ENCODE measurements around the gene NKAIN4.

The NKAIN4 gene

DNA sequence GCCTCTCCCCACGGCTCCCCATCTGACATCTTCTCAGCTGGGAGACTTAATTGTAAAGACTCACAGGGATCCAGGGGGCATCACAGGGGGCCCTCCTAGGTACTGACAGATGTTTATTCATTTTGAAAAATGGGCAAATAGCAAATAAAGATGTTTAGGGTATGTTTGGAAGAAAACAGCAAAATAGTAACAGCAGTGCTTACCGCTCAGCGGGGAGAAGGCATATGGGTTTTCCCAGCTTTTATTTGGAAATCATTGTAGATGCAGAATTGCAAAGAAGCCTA lies 21.3 kb downstream of the NKAIN4 start:
- DNase-seq (ENCODE audit: extremely low spot score) = no peak
- CTCF ChIA-PET = interaction anchor here (1.7 kb wide), 1 partner anchor 10 kb away, joined by 18 read pairs; no protein-coding TSS in a partner anchor
- POLR2A ChIA-PET = no interaction called here
- TF ChIP-seq TARDBP (IDR thresholded peaks at IDR 0.05) (no peak), SP1 (IDR thresholded peaks at IDR 0.05) (no peak), NFRKB (IDR thresholded peaks at IDR 0.05) (no peak), BHLHE40 (IDR thresholded peaks at IDR 0.05; ENCODE audit: borderline replicate concordance) (no peak), FOXM1 (IDR thresholded peaks at IDR 0.05; ENCODE audit: borderline replicate concordance) (no peak), HDGF (IDR thresholded peaks at IDR 0.05; ENCODE audit: borderline replicate concordance) (no peak), ELF4 (IDR thresholded peaks at IDR 0.05) (no peak), SUZ12 (IDR thresholded peaks at IDR 0.05) (no peak), ZNF384 (IDR thresholded peaks at IDR 0.05) (no peak), L3MBTL2 (conservative IDR thresholded peaks at IDR 0.05) (no peak), FOXK2 (IDR thresholded peaks at IDR 0.05) (no peak), ARNT (IDR thresholded peaks at IDR 0.05) (no peak), FOXA1 (IDR thresholded peaks at IDR 0.05) (no peak)
- TF ChIP-seq, protein P1, sequence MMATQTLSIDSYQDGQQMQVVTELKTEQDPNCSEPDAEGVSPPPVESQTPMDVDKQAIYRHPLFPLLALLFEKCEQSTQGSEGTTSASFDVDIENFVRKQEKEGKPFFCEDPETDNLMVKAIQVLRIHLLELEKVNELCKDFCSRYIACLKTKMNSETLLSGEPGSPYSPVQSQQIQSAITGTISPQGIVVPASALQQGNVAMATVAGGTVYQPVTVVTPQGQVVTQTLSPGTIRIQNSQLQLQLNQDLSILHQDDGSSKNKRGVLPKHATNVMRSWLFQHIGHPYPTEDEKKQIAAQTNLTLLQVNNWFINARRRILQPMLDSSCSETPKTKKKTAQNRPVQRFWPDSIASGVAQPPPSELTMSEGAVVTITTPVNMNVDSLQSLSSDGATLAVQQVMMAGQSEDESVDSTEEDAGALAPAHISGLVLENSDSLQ (IDR thresholded peaks at IDR 0.05) = no peak

DNA sequence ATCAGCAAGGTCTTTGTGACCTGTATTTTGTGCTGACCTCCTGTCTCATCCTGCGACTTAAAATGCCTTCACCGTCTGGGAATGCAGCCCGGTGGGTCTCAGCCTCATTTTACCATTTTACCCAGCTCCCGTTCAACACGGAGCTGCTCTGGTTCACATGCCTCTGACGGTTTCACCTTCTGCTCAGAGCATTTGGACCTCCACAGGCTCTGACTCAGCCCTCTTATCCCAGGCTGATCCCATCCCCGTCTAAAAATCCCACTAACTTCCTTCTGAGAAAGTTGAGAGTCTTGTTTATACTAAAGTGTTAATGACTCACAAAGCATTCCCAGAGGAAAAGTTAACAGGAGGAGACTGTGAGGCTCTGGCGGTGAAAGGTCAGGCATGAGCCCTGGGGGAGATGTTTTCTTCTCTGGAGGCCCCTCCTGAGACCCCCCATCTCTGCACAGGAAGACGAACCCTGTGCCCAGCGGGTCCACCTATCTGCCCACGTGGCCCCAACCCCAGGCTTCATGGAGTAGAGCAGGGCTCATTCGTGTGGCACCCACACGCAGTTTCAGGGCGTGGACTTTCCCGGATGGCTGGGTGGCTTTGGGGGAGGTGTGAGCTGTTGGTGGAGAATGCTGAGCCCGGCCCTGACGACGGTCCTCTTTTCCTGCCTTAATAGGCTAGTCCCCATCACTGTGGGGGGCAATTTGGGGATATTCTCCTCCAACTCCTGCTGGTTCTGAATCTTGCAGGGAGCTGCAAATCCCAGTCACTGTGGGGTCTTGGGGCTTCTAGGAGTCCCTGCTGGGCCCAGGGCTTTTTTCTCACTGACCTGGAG lies 21.8 kb downstream of the NKAIN4 start:
- ChIA-PET POLR2A (no interaction called here), CTCF (interaction anchor here (1.7 kb wide), 1 partner anchor 9 kb away, joined by 18 read pairs; no protein-coding TSS in a partner anchor)
- no peak for DNase-seq (ENCODE audit: extremely low spot score)
- TF ChIP-seq ELF4 (IDR thresholded peaks at IDR 0.05) (no peak), BHLHE40 (IDR thresholded peaks at IDR 0.05; ENCODE audit: borderline replicate concordance) (no peak), FOXA1 (IDR thresholded peaks at IDR 0.05) (no peak), LEF1 (IDR thresholded peaks at IDR 0.05; ENCODE audit: borderline replicate concordance) (no peak), SUZ12 (IDR thresholded peaks at IDR 0.05) (no peak), FOXK2 (IDR thresholded peaks at IDR 0.05) (no peak), TARDBP (IDR thresholded peaks at IDR 0.05) (no peak), L3MBTL2 (conservative IDR thresholded peaks at IDR 0.05) (no peak), ARNT (IDR thresholded peaks at IDR 0.05) (no peak), NFRKB (IDR thresholded peaks at IDR 0.05) (no peak), SP1 (IDR thresholded peaks at IDR 0.05) (no peak)
- TF ChIP-seq, protein P1 (IDR thresholded peaks at IDR 0.05) = no peak

DNA sequence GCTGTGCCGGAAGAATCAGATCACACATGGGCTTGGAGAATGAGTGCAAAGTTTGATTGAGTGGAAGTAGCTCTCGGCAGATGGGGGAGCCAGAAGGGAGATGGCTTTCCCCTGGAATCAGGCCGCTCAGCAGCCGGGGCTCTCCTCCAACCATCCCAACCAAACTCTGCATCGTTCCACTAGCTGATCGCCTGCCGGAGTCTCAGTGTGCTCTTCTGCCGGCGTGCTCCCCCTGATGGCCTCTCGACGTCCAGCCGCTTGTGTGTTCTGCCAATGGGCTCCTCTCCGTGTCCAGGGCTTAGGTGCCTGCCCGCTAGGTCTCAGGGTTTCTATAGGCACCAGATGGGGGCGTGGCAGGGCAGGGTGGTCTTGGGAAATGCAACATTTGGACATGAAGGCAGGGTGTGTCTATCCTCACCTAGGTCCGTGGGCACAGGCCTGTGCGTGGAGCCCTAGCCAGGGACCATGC lies 23.4 kb downstream of the NKAIN4 start:
- CTCF ChIA-PET = interaction anchor here (0.6 to 1.1 kb wide), 3 partner anchors 15 to 47 kb away, joined by 3 to 6 read pairs (median 3); no protein-coding TSS in a partner anchor
- POLR2A ChIA-PET = interaction anchor here (0.6 to 1.0 kb wide), 2 partner anchors 13 to 41 kb away, joined by 3 to 4 read pairs; no protein-coding TSS in a partner anchor
- DNase-seq (ENCODE audit: extremely low spot score) = peak; percentile 63
- TF ChIP-seq FOXA1 (IDR thresholded peaks at IDR 0.05) = no peak
- no peak for TF ChIP-seq CTBP1 (IDR thresholded peaks at IDR 0.05; ENCODE audit: borderline replicate concordance)
- no peak for TF ChIP-seq BHLHE40 (IDR thresholded peaks at IDR 0.05; ENCODE audit: borderline replicate concordance)
- TF ChIP-seq SP1 (IDR thresholded peaks at IDR 0.05) = no peak
- no peak for TF ChIP-seq HDGF (IDR thresholded peaks at IDR 0.05; ENCODE audit: borderline replicate concordance)

DNA sequence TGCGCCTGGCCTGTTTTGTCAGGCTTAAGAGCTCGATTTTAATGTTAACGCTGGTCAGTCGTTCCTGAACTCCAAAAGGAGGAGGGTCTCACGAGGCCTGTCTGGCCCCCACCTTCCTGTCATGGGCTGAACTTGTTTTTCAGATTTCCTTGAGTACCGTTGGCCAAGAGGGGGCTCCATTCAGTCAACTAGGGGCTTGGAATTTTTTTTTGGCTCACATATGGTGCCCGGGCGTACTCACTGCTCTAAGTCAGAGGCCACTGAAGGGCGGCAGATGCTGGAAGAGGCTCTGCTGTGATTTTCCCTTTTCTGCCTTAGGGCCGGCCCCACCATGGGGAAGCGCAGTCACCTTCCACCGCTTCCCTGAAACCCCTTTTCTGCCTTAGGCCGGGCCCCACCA lies 25.5 kb downstream of the NKAIN4 start:
- TF ChIP-seq, protein P1 (IDR thresholded peaks at IDR 0.05) = no peak
- no peak for TF ChIP-seq ELF4 (IDR thresholded peaks at IDR 0.05)
- no peak for TF ChIP-seq SUZ12 (IDR thresholded peaks at IDR 0.05)
- no peak for TF ChIP-seq HDGF (IDR thresholded peaks at IDR 0.05; ENCODE audit: borderline replicate concordance)
- no peak for DNase-seq (ENCODE audit: extremely low spot score)
- POLR2A ChIA-PET = no interaction called here
- CTCF ChIA-PET = interaction anchor here (0.7 kb wide), 1 partner anchor 65 kb away, joined by 3 read pairs; no protein-coding TSS in a partner anchor

DNA sequence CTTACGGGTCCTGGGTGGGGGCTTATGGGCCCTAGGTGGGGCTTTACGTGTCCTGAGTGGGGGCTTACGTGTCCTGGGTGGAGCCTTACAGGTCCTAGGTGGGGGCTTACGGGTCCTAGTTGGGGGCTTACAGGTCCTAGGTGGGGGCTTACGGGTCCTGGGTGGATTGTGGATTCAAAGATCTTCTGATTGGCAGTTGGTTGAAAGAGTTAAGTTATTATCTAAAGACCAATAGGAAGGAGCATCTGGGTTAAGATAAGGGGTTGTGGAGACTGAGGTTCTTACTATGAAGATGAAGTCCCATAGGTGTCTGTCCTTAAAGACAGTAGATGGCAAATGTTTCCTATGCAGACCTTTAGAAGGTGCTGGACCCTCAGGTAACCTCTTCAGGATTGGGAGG lies 27.0 kb downstream of the NKAIN4 start:
- POLR2A ChIA-PET = no interaction called here
- TF ChIP-seq BHLHE40 (IDR thresholded peaks at IDR 0.05; ENCODE audit: borderline replicate concordance) = no peak
- TF ChIP-seq FOXK2 (IDR thresholded peaks at IDR 0.05) = no peak
- TF ChIP-seq ARNT (IDR thresholded peaks at IDR 0.05) = no peak
- no peak for TF ChIP-seq ZNF384 (IDR thresholded peaks at IDR 0.05)
- no peak for TF ChIP-seq NFRKB (IDR thresholded peaks at IDR 0.05)
- no peak for TF ChIP-seq FOXM1 (IDR thresholded peaks at IDR 0.05; ENCODE audit: borderline replicate concordance)
- no peak for TF ChIP-seq ELF4 (IDR thresholded peaks at IDR 0.05)
- TF ChIP-seq FOXA1 (IDR thresholded peaks at IDR 0.05) = no peak
- no peak for TF ChIP-seq SP1 (IDR thresholded peaks at IDR 0.05)
- TF ChIP-seq SUZ12 (IDR thresholded peaks at IDR 0.05) = no peak
- TF ChIP-seq, protein P1 (IDR thresholded peaks at IDR 0.05) = no peak
- TF ChIP-seq CTBP1 (IDR thresholded peaks at IDR 0.05; ENCODE audit: borderline replicate concordance) = no peak
- CTCF ChIA-PET = no interaction called here
- no peak for DNase-seq (ENCODE audit: extremely low spot score)
